GM18511 (cell line): ENCODE data around the gene MBNL3.

Experiments
- ATAC-seq: cut with Tn5 transposase; IDR thresholded peaks from one replicate; pipeline ENCODE4 v1.9.1; 2021; ENCODE audit warnings: mild to moderate bottlenecking, moderate library complexity; ENCODE audit not compliant: unreplicated experiment

The MBNL3 gene

DNA sequence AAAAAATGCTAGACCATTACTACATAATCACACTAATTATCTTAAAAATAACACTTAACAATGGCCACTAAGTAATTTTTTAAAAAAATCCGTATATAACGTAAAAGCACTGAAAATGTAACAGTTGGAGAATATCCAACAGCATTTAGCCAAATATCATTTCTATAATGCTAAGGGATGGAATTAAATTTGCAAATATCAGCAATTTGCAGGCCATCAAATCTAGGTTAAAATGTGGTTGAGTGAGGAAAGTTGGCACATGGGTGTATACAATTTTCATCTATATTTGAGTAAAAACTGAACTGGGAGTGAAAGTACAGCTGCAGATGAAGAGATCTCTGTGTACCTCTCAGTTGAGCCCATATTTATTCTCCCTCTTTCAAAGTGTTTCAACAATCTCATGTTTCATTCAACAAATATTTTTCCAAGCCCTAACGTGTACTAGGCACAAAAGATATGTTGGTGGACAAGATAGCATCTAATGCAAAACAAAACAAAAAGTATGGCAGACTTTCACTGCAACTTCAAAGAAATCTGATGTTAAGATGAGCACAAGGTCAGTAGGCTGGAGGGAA, 63.0 kb downstream of the MBNL3 start:
- ATAC-seq = peak; percentile 39

DNA sequence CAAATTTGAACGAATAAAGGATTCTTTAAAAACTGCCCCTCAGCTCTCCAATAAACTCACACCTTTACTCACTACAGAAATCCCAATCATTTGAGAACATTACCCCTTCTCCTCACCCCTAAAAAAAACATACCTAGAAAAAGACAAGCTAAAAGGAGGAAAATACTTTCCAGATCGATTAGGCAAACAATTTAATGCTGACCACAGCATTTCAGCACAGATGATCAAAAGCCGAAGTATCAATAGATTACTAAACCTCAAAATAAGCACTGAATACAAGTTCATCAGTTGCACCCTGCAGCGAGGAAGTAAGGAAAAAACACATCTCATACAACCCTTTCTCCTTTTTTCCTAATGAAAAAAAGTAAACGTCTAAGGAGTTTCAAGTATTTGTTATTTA, 65.5 kb downstream of the MBNL3 start:
- ATAC-seq = no peak

DNA sequence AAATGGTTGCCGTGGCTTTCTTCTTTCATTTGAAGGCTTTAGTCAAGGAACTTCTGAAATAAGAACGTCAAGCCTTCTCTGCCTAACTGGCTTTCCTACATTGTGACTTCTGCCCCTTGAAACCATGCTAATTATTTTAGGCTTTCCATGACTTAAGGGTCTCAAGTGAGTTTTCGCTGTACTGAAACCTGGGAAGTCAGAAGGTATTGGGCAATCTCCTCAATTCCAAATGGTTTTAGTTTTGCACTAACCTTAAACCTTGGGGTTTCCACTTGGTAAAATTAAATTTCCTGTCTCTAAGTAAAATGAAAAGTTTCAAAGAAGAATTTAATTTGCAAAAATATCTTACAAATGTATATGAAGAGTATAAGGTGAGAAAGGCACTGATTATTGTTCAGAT, 73.8 kb downstream of the MBNL3 start:
- ATAC-seq = no peak

DNA sequence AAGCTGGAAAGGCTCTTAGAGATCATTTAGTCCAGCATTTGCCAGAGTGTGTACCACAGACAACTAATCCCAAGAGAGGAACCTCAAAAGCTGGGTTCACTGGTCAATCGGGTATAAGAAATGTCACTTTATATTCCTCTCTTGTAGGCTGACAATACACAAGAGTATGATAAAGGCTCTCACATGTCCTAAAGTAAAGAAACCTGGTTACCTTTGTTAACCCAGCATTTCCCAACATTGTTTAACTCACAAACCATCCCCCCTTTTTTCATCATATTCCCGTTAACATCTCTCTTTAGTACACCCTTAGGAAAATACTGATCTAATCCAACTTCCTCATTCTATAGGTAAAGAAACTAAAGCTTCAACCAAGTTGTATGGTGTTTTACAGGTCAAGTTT, 74.4 kb downstream of the MBNL3 start:
- ATAC-seq = no peak

DNA sequence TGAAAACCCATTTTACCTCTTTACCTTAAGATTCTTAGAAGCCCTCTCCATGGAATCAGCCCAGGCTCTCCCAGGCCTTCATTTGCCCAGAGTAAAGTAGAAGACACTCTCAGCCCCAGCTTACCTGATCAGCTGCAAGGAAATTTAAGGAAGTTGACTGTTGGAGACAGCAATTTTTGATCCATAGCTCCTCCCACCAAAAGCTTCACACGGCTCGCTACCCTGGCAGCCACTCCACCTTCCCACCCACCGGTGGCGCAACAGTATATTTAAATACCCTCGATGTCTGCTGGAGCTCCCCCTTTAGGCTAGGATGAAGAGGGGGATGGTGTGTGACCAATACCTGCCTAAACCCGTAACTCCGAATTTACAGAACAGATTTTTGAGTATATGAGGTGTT, 75.4 kb downstream of the MBNL3 start:
- no peak for ATAC-seq

DNA sequence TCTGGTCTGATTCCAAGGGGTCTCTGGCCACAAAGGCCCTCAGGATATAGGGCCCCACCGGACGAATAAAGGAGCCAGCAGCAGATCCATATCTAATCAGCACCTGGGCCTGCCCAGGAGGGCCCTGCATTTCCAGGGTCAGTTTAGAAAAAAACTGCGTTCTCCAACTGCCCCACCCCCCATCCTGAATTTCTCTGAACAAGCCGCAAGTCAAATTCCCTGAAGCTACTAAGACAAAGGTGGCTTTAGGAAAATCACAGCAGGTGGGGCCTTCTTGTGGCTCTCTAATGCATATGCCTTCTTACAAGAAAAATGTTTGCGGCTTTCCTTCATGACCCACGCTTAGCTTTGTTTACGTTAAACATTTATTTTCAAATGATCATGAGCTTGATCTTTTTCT, 76.6 kb downstream of the MBNL3 start:
- ATAC-seq = no peak

DNA sequence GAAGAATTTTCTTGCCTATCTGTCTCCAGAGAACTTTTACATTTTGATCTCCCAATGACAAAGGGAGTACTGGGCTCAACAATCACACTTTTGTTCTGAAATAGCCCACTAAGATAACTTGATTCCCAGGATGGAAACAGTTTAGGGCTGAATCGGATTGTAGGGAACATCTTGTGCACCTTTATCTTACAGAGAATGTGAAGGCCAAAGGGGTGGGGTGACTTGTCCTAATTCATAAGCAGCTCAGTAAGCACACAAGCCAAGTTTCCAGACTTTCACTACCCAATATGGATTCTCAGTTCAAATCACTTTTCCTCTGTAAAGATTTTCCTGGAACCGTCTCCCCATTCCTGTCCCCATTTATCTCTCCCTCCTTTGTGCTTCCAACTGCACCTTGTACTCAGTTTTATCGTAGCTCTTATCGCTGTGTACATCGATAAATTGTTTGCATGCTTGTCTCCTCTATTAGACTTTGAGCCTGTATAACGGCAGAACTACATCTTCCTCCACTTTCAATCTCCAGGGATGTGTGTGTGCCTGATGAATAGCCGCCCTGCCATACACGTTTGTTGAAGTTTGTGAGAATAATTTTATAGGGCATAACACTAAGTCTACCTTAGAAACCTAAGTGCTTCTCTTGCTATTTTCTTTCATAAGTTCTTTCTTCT, 77.4 kb downstream of the MBNL3 start:
- ATAC-seq = no peak

DNA sequence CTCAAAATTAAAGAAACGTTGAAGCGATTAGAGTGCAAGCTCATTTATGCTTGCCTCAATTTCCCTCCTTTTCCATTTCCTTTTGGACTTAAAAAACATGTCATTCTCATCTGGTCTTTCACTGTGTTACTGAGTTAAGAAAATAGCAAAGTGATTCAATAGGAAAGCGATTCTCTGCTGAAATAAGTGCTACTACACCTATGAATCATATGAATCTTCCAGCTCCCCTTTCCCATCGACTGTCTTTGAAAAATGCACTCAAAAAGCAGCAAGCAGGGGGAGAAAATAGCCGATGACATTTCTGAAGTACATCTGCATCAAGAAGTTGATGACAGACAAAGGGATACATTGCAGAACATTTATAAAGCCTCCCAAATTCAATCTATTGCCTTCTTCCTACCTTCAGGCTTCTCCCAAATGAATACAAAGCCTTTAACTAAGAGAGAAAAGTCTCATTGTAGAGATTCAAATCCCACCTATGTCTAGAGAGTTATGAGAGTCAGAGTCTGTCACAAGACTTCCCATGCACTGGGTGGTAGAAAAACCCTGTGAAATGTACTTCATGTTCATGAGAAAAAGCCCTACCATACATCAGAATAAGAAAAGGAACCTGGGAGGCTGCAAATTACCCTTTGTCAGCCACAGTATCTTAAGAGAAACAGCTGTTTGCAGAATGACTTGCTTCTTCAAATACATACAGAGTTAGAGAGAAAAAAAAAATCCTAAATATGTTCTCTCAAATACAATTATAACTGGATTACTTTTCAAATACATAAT, 78.9 kb downstream of the MBNL3 start:
- peak; percentile 52 for ATAC-seq

DNA sequence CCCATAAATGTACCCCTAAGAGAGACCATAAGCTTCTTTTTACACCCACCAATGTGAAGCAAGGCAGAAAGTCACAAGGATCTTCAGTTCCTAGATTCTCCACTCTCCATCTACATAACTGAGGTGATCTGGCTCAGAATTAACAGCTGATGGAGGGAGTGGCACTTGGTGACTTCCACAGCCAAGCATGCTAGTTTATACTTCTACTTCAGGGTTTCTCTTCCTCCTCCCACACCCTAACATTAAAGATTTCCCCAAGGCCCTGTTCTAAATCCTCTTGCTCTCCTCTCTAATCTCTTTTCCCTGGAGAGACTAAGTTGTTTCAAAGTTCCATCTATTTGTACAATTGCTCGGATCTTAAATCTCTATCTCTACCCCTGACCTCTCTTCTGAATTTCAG, 81.1 kb downstream of the MBNL3 start:
- ATAC-seq = no peak

DNA sequence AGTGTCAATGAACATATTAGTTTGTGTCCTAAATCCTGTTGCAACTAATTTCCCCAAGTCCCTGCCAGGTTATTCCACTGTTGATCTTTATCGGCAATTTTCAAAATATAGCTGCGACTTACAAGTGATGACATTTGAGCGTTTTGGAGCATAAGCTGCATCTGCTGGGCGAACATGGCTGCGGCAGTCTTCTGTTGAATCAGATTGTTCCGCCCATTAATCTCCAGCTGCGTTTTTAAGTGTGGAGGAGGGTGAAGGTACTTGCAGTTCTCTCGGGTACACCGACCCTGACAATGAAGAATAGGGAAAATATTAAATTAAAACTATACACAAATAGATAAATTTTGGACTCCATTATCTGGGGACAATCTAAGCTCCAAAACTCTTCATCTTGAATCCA, 82.7 kb downstream of the MBNL3 start:
- no peak for ATAC-seq

DNA sequence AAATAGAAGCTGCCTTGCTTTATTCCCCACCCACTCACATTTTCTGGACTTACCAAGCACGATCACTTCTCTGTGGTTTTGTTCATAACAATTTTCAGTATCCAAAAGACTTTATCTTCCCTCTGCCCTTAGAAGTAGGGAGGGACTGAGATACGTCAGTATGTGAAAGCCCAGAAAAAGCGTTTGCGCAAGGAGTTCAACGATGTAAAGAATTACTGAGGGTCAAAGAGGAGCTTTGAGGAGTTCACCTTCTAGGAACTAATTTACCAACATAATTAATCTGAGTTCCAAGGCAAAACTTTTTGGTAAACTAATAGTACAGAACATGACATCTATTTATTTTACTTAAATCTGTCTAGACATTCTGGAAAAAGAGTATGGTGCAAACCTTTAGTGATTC, 84.6 kb downstream of the MBNL3 start:
- ATAC-seq = no peak

DNA sequence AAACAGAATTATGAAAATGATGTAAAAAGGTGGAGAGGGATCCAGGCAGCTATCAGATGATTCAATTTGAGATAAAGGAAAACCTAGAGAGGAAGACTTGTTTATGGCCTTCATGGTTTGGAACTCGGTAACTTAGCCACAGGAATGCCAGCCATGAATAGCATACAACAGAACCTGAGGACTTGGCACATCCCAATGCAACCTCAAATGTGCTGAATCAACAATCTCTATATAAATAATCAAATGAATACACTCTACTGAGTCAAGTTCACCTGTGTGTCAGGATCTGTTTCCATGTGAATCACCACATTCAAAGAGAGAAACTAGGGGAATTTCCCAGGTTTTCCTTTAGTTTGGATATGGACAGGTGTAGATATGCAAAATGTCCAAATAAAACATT, 86.9 kb downstream of the MBNL3 start:
- no peak for ATAC-seq

DNA sequence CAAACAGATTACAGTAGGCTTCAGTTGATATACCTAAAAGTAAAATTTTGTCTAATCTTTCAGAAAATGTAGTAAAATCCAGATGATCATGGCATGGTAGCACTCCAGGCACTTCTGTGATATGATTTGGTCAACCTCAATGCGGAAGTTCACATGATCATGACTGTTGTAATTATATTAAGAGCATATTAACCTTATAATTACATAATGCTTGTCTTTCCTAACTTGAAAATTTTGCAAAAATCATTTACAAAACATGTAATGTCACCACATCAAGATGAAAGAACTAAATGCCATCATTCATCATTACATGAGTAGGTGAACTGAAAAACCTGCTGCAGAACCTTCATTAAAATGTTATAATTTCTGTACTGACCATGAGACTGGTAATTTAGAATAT, 88.1 kb downstream of the MBNL3 start:
- no peak for ATAC-seq

DNA sequence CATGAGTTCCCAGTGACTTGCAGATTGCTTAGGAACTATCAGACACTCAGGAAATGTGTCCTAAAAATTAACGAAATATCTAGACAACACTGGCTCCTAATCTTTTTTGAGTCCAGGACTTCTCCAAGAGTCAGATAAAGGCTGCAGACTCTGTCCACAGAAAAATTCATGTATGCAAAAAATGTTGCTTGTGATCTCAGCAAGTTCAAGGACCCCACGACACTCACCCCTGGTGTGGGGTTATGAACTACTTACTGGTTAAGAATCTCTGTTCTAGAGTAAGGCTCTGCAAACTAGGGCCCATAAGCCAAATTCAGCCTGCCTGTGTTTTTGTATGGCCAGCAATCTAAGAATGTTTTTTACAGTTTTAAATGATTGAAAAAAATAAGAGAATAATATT, 93.2 kb downstream of the MBNL3 start:
- ATAC-seq = no peak

DNA sequence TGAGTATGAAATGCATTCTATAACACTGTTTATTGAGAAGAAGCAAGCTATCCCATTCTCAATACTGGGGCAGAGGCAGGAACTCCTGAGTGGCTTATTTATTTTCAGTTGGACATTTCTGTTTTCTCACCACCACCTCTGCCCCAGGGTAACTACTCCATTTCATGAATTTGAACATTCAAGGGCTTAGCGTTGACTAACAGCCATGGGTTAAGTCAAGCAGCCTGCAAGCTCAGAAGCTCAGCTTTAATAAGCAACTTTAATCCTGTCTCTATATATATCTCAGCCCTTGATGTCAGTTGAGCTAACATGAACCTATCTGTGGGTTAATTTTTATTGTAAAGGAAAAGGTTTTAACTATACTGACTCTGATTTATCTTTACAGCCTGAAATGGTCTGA, 93.8 kb downstream of the MBNL3 start:
- no peak for ATAC-seq

DNA sequence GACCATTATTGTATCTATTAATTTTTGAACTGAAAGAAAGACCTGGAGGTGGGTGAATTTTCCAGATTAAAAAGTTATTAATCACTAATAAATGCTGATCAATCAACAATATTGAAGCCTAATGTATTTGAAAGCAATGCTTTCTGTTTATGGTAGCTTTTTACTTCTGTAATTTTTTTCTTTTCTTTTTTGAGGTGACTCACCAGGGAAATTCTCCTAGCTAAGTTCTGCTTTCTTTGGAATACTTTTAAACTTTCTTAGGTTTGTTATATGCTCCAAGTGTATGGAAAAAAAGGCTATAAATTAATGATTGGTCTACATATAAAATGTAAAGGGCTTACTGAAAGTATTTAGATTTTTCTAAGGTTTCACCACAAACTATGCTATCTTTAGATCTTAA, 94.2 kb downstream of the MBNL3 start:
- no peak for ATAC-seq

DNA sequence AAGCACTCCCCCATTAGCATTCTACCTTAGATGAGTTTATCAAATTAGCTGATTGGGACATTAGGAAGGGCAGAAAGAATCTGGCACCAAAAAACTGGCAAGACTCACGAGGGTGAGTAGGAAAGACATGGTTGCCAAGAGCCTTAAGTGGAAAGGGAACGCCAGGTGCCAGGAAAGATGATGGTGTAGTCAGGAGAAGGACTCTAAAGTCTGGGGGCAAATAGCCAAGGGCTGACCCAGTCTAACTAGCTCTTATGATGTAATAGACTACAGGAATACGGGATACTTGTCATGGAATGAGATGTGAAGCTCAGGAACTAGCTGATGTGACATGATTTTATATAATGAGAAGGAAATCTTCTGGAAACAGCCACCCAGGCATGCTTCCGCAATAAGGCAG, 94.8 kb downstream of the MBNL3 start:
- ATAC-seq = no peak

DNA sequence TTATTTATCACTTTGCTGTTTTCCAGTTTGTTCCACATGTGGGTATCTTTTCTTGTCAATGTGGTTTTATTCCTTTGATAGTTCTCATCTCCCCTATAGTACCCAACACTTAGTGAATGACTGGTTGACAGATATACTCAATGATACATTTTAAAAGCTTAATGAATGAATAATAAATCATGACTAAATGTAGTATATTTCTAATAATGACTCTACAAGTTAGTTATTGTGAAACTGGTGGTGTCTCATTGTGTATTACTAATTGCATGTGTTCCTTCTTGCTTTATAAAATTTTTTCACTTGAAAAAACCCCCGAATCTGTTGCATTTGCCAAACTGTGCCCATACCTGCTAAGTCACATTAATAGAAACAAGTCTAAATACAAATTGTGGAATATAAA, 95.4 kb downstream of the MBNL3 start:
- ATAC-seq = no peak

DNA sequence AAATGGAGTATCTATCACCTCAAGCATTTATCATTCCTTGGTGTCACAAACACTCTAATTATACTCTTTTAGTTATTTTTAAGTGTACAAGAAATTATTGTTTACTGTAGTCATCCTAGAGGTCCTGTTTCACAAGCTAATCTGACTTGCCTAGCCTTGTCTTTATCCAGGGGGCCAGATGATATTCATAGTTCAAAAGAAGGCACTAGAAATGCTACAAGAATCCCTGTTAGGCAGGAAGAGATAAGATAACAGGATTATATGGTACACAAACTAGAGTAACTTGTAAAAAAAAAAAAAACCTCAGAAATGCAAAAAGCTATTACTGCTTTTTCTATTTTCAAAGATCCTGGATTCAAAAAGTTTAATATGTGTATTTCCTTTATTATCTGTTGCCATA, 95.8 kb downstream of the MBNL3 start:
- ATAC-seq = no peak

DNA sequence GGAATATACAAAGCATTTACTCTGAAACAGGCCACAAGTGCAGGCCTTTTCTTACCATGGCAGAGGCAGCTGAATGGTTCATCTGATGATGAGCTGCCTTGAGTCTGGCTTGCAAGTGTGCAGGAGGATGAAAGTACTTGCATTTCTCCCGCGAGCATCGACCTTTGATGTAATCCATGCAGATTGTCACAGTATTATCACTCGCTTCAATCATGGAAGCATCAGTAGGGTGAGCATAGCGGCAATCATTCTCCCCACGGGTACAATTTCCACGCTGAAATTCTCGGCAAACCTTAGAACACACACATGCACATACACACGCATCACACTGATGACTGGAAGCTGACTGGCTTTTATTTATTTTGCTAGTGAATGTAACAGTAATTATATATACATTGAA, 98.0 kb downstream of the MBNL3 start:
- no peak for ATAC-seq

DNA sequence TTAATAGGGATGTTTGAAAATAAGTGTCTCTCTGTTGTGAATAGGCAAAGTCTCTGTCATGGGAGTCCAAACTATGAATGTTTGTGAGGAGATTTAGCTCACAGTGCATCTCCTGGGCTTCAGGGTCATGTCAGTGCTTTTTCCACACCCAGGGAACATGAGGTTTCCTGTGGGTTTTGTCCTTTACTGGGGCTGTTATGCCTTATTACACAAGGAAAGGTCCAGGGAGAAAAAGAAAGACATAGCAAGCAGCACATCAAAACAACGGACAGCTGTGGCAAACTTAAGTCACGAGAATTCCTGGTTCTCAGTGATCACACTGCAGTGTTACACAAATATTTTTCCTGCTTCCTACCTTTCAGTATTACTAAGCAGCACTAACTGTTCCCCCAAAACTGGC, 99.4 kb downstream of the MBNL3 start:
- no peak for ATAC-seq

DNA sequence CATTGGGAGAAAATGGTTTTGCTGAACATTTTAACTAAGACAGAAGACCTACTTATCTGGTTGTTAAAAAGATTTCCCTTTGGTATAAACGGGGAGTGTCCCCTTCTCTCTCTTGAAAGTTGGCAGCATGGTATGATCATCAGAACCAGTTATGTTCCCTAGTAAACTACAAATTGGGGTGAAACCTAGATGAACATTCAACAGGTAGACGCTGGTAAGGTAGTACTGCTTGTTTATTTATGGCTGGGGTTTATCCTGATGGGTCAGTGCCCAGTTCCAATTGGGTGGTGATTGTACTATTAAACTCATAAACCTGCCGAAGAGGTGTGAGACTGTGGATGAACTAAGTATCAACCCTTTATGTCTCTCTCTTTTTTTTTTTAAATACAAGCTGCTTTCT, 100.5 kb downstream of the MBNL3 start:
- no peak for ATAC-seq
